Measurements from ENCODE around the gene STAMBP. TPM values are rescaled to one million over a fixed set of nuclear protein-coding genes. Genes with fewer than 3 reads are reported as not detected.

STAMBP gene
- total RNA-seq, 1 experiment from 2014 or later: 32.2 TPM

- H3K4me1 ChIP-seq (ENCODE audit: insufficient read depth, low read length): no peaks in the 10 kb centered on the region
- ChIA-PET POLR2A (ENCODE audit: unreplicated experiment) (no interaction called here), CTCF (no interaction called here)
- no peak for ATAC-seq
- H3K9ac ChIP-seq (ENCODE audit: low read length): no peak overlapping the region
- DNase-seq: no peak
- BruUV-seq (replicated peaks): no TSS peak
- H3K79me2 ChIP-seq (ENCODE audit: low read length): no peaks in the 10 kb centered on the region
- no peaks in the 10 kb centered on the region for H3K27me3 ChIP-seq (ENCODE audit: low read length)
- H3K9me2 ChIP-seq (replicated peaks; ENCODE audit: low read length): no peaks in the 10 kb centered on the region
- TF ChIP-seq CTCF (conservative IDR thresholded peaks at IDR 0.05; ENCODE audit: low read depth, low read length) (no peak), EZH2 (IDR thresholded peaks at IDR 0.05; ENCODE audit: low read length, unreplicated experiment) (no peak), EZH2phosphoT487 (IDR thresholded peaks at IDR 0.05; ENCODE audit: borderline replicate concordance, low read length) (no peak)
- intact Hi-C loops (cut with micrococcal nuclease): no loop called here
- no peaks in the 10 kb centered on the region; the same call in 1 of the 2 replicates for H3K36me3 ChIP-seq (ENCODE audit: low read depth, low read length)
- H3K27ac ChIP-seq (ENCODE audit: low read length): no peak overlapping the region
- no peak overlapping the region for H3K4me2 ChIP-seq (ENCODE audit: low read length)
- H3K9me3 ChIP-seq (ENCODE audit: low read length): no peaks in the 10 kb centered on the region
- no peak overlapping the region for H3K4me3 ChIP-seq (ENCODE audit: low read length)
- H3F3A ChIP-seq (ENCODE audit: low read length, unreplicated experiment): no peaks in the 10 kb centered on the region
- H4K20me1 ChIP-seq (ENCODE audit: low read length): no peaks in the 10 kb centered on the region
- H2AFZ ChIP-seq (ENCODE audit: low read length): no peak overlapping the region
These were observed 76.2 kb downstream of the STAMBP start for GRCh38 chr2:73904952-73905351.

GRCh38 chr2:73906847-73907505 lies 78.2 kb downstream of the STAMBP start:
- Histone ChIP-seq H3K79me2 (ENCODE audit: low read length) (no peaks in the 10 kb centered on the region), H3K9ac (ENCODE audit: low read length) (no peak overlapping the region), H3K9me3 (ENCODE audit: low read length) (no peaks in the 10 kb centered on the region), H3K27me3 (ENCODE audit: low read length) (no peaks in the 10 kb centered on the region), H3K4me1 (ENCODE audit: insufficient read depth, low read length) (no peaks in the 10 kb centered on the region), H3K4me3 (ENCODE audit: low read length) (no peak overlapping the region), H4K20me1 (ENCODE audit: low read length) (no peaks in the 10 kb centered on the region), H3K36me3 (ENCODE audit: low read depth, low read length) (no peaks in the 10 kb centered on the region; the same call in 1 of the 2 replicates), H3K27ac (ENCODE audit: low read length) (no peak overlapping the region), H3F3A (ENCODE audit: low read length, unreplicated experiment) (no peaks in the 10 kb centered on the region), H3K4me2 (ENCODE audit: low read length) (no peak overlapping the region), H3K9me2 (replicated peaks; ENCODE audit: low read length) (no peaks in the 10 kb centered on the region), H2AFZ (ENCODE audit: low read length) (no peak overlapping the region)
- TF ChIP-seq CTCF (conservative IDR thresholded peaks at IDR 0.05; ENCODE audit: low read depth, low read length): no peak
- no peak for TF ChIP-seq EZH2 (IDR thresholded peaks at IDR 0.05; ENCODE audit: low read length, unreplicated experiment)
- ChIA-PET CTCF (no interaction called here), POLR2A (ENCODE audit: unreplicated experiment) (no interaction called here)
- BruUV-seq (replicated peaks): no TSS peak
- DNase-seq (no peak), ATAC-seq (no peak)
- intact Hi-C loops (cut with micrococcal nuclease): no loop called here

- Histone ChIP-seq H3K27me3 (ENCODE audit: low read length) (no peaks in the 10 kb centered on the region), H3K4me3 (ENCODE audit: low read length) (no peak overlapping the region), H4K20me1 (ENCODE audit: low read length) (no peaks in the 10 kb centered on the region), H2AFZ (ENCODE audit: low read length) (no peak overlapping the region), H3F3A (ENCODE audit: low read length, unreplicated experiment) (no peaks in the 10 kb centered on the region), H3K79me2 (ENCODE audit: low read length) (no peaks in the 10 kb centered on the region), H3K9me2 (replicated peaks; ENCODE audit: low read length) (no peaks in the 10 kb centered on the region), H3K9ac (ENCODE audit: low read length) (no peak overlapping the region), H3K9me3 (ENCODE audit: low read length) (no peaks in the 10 kb centered on the region), H3K27ac (ENCODE audit: low read length) (no peak overlapping the region), H3K4me2 (ENCODE audit: low read length) (no peak overlapping the region), H3K4me1 (ENCODE audit: insufficient read depth, low read length) (no peaks in the 10 kb centered on the region), H3K36me3 (ENCODE audit: low read depth, low read length) (no peaks in the 10 kb centered on the region; the same call in 1 of the 2 replicates)
- DNase-seq: peak; percentile 46
- CTCF ChIA-PET: no interaction called here
- POLR2A ChIA-PET (ENCODE audit: unreplicated experiment): no interaction called here
- TF ChIP-seq EZH2 (IDR thresholded peaks at IDR 0.05; ENCODE audit: low read length, unreplicated experiment) (no peak), CTCF (conservative IDR thresholded peaks at IDR 0.05; ENCODE audit: low read depth, low read length) (peak; percentile 42), EZH2phosphoT487 (IDR thresholded peaks at IDR 0.05; ENCODE audit: borderline replicate concordance, low read length) (no peak)
- intact Hi-C loops (cut with micrococcal nuclease): no loop called here
- no TSS peak for BruUV-seq (replicated peaks)
- peak; percentile 92 for ATAC-seq
These were observed 79.2 kb downstream of the STAMBP start for GRCh38 chr2:73907840-73908452.

Data from PC-3 (cell line).